Sigmoid colon (tissue), 7 donors: ENCODE data around the gene TADA2A. TPM values are rescaled to one million over a fixed set of nuclear protein-coding genes. Genes with fewer than 3 reads are reported as not detected.
"Not testable (repeated sequence)": the region's sequence is repeated elsewhere in the genome, so short reads cannot be mapped to it uniquely, and the experiment has no call there.

Experiments used
- DNase-seq: peaks from one replicate; pipeline ENCODE4 v3.0.0-alpha.2; 2019
- H3K27ac ChIP-seq, 4 donors: fragments of 200-600 bp; sonication (generic); one replicate each; pipeline ENCODE4 v1.5.1; 2016 to 2019; ENCODE audit warnings: mild to moderate bottlenecking in 1 of 4
- H3K27me3 ChIP-seq, 3 donors: fragments of 200-600 bp; sonication (generic); one replicate each; pipeline ENCODE4 v1.5.1; 2019; ENCODE audit warnings: mild to moderate bottlenecking in 1 of 3
- H3K36me3 ChIP-seq, 4 donors: fragments of 200-600 bp; sonication (generic); one replicate each; pipeline ENCODE4 v1.5.1; 2016 to 2019
- H3K4me1 ChIP-seq, 4 donors: fragments of 200-600 bp; sonication (generic); one replicate each; pipeline ENCODE4 v1.5.1; 2017 to 2019
- H3K4me3 ChIP-seq, 4 donors: fragments of 200-600 bp; sonication (generic); one replicate each; pipeline ENCODE4 v1.5.1; 2017 to 2019; ENCODE audit warnings: mild to moderate bottlenecking in 2 of 4, moderate library complexity in 1 of 4
- H3K9me3 ChIP-seq, 4 donors: fragments of 200-600 bp in 3 of 4; sonication (generic) in 3 of 4; one replicate each; pipeline versions ENCODE4 v1.5.1 to v1.6.1; 2013 to 2019
- CTCF ChIP-seq, 4 experiments: fragments of 450-650 bp in 3 of 4; fragments of 200-600 bp in 1 of 4; IDR thresholded peaks; one replicate each; pipeline ENCODE4 v1.5.1; 2016 to 2019; ENCODE audit warnings: antibody characterized with exemption in 4 of 4, mild to moderate bottlenecking in 3 of 4, moderate library complexity in 2 of 4
- EP300 ChIP-seq, 4 donors: sonication (generic); formaldehyde crosslinking; IDR thresholded peaks; one replicate each; pipeline ENCODE4 v1.6.1; 2017; ENCODE audit warnings: antibody characterized with exemption in 4 of 4
- POLR2A ChIP-seq, 2 donors: fragments of 450-650 bp; IDR thresholded peaks; one replicate each; pipeline ENCODE4 v1.6.1; 2016; ENCODE audit warnings: antibody characterized with exemption in 2 of 2, mild to moderate bottlenecking in 2 of 2, moderate library complexity in 2 of 2
- POLR2AphosphoS5 ChIP-seq, 4 donors: sonication (generic); formaldehyde crosslinking; IDR thresholded peaks; one replicate each; pipeline ENCODE4 v1.6.1; 2017; ENCODE audit warnings: antibody characterized with exemption in 4 of 4
- WGBS, 2 donors: extraction: QIAGEN DNeasy Blood & Tissue Kit; methylation state at CpG; one replicate each; pipeline ENCODE4 v1.1.7; 2013; 5-methylcytosine and 5-hydroxymethylcytosine counted together
- intact Hi-C: fragments of 100-400 bp; cut with DNase I; formaldehyde crosslinking; loops from one replicate; pipeline ENCODE4 v1.15.1; 2023
- polyA plus RNA-seq, 3 donors: library from polyadenylated mRNA; stranded (reverse); fragments of 200-250 nt; gene quantifications; one replicate each; pipeline ENCODE4 v1.2.3, GENCODE V29; 2013
- total RNA-seq, 4 donors: library from RNA; depleted of rRNA; stranded (reverse); fragments of >200 nt; gene quantifications; one replicate each; pipeline ENCODE4 v1.1.0, GENCODE V29; 2016
- donor health status: healthy with polysubstance abuse.
- donor health status: Bipolar disorder and iron deficiency.
- donor health status: healthy.

TADA2A gene
- total and polyA plus RNA-seq, 7 donors, result 7.2 to 22.7 (median 15.0) TPM

GRCh38 chr17:37438141-37438540 is 31.5 kb downstream of the TADA2A start:
- H3K27me3 ChIP-seq, result no peaks in the 10 kb centered on the region
- H3K36me3 ChIP-seq, result peaks cover 15 to 59% (median 30%) of the 10 kb centered on the region in 4 donors
- no peaks in the 10 kb centered on the region for H3K4me1 ChIP-seq
- TF ChIP-seq POLR2AphosphoS5 (IDR thresholded peaks at IDR 0.05) (no peak), EP300 (IDR thresholded peaks at IDR 0.05) (no peak), CTCF (IDR thresholded peaks at IDR 0.05) (no peak), POLR2A (IDR thresholded peaks at IDR 0.05) (no peak)
- WGBS, 2 donors, result 85 to 89% methylated on average over 4 of the region's 4 CpGs
- no peak overlapping the region for H3K27ac ChIP-seq
- DNase-seq, result no peak
- H3K4me3 ChIP-seq, result no peak overlapping the region
- H3K9me3 ChIP-seq, result no peaks in the 10 kb centered on the region
- intact Hi-C loops, result no loop called here

GRCh38 chr17:37440424-37440823 is 33.7 kb downstream of the TADA2A start:
- Histone ChIP-seq H3K27ac (no peak overlapping the region), H3K4me1 (no peaks in the 10 kb centered on the region), H3K27me3 (no peaks in the 10 kb centered on the region), H3K36me3 (peaks cover 15 to 81% (median 37%) of the 10 kb centered on the region in 4 donors), H3K9me3 (no peaks in the 10 kb centered on the region), H3K4me3 (no peak overlapping the region)
- DNase-seq, result no peak
- intact Hi-C loops, result no loop called here
- TF ChIP-seq CTCF (IDR thresholded peaks at IDR 0.05) (no peak), EP300 (IDR thresholded peaks at IDR 0.05) (no peak), POLR2A (IDR thresholded peaks at IDR 0.05) (no peak), POLR2AphosphoS5 (IDR thresholded peaks at IDR 0.05) (no peak)
- WGBS, 2 donors, result 98 to 99% methylated on average over 2 of the region's 2 CpGs

GRCh38 chr17:37441369-37442014 is 34.8 kb downstream of the TADA2A start:
- H3K4me1 ChIP-seq, H3K27me3 ChIP-seq, H3K27ac ChIP-seq, H3K9me3 ChIP-seq, H3K4me3 ChIP-seq, DNase-seq, intact Hi-C loops: not testable (repeated sequence)
- peaks cover 15 to 83% (median 39%) of the 10 kb centered on the region in 4 donors for H3K36me3 ChIP-seq
- 89 to 93% methylated on average over 12 of the region's 12 CpGs for WGBS, 2 donors

- H3K27ac ChIP-seq, result no peak overlapping the region
- H3K9me3 ChIP-seq, result no peaks in the 10 kb centered on the region
- intact Hi-C loops, result no loop called here
- no peak overlapping the region for H3K4me3 ChIP-seq
- 89 to 93% methylated on average over 4 of the region's 4 CpGs for WGBS, 2 donors
- TF ChIP-seq POLR2A (IDR thresholded peaks at IDR 0.05) (no peak), CTCF (IDR thresholded peaks at IDR 0.05) (no peak), POLR2AphosphoS5 (IDR thresholded peaks at IDR 0.05) (no peak), EP300 (IDR thresholded peaks at IDR 0.05) (no peak)
- peaks cover 0 to 84% (median 23%) of the 10 kb centered on the region in 4 donors for H3K36me3 ChIP-seq
- DNase-seq, result no peak
- H3K27me3 ChIP-seq, result no peaks in the 10 kb centered on the region
- peaks cover 0 to 10% (median 4%) of the 10 kb centered on the region in 4 donors for H3K4me1 ChIP-seq
These were observed 39.3 kb downstream of the TADA2A start for GRCh38 chr17:37446027-37446426.

- Histone ChIP-seq H3K9me3 (no peaks in the 10 kb centered on the region), H3K27me3 (no peaks in the 10 kb centered on the region), H3K36me3 (peaks cover 0 to 68% (median 14%) of the 10 kb centered on the region in 4 donors), H3K4me1 (peaks cover 0 to 10% (median 4%) of the 10 kb centered on the region in 4 donors), H3K27ac (peak overlapping the region in 2 of 4 donors; percentile 6 to 33), H3K4me3 (no peak overlapping the region)
- WGBS, 2 donors, result 92 to 94% methylated on average over 1 of the region's 1 CpG
- TF ChIP-seq CTCF (IDR thresholded peaks at IDR 0.05) (no peak), POLR2A (IDR thresholded peaks at IDR 0.05) (no peak), EP300 (IDR thresholded peaks at IDR 0.05) (no peak), POLR2AphosphoS5 (IDR thresholded peaks at IDR 0.05) (no peak)
- intact Hi-C loops, result no loop called here
- no peak for DNase-seq
These were observed 41.0 kb downstream of the TADA2A start for GRCh38 chr17:37447641-37448040.
